CD4-positive, alpha-beta T cell treated with Interleukin-2 at 100 ng/mL for 4 hours (primary cell): Measurements from ENCODE around the gene CISD3.

ENCODE experiments used
- DNase-seq: peaks from one replicate; pipeline ENCODE4 v3.0.0-alpha.2; 2020; ENCODE audit warnings: low spot score

CISD3 gene

DNA sequence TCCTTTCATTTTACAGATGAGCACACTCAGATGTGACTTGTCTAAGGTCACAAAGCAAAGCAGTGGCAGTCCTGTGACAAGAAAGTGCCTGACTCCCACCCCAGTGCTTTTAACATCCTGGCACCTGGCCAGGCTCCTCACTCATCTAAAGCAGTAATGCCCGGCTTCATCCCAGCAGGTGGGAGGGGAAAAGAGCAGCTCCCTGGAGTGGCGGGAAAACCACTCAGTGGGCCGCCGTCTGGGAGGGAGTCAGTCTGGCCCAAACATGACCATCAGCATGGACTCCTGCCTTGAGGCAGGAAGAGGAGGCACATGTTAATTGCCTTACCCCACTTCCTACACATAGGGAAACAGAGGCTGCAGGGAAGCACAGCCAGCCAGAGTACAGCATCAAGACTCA, 15.4 kb downstream of the CISD3 start:
- no peak for DNase-seq

DNA sequence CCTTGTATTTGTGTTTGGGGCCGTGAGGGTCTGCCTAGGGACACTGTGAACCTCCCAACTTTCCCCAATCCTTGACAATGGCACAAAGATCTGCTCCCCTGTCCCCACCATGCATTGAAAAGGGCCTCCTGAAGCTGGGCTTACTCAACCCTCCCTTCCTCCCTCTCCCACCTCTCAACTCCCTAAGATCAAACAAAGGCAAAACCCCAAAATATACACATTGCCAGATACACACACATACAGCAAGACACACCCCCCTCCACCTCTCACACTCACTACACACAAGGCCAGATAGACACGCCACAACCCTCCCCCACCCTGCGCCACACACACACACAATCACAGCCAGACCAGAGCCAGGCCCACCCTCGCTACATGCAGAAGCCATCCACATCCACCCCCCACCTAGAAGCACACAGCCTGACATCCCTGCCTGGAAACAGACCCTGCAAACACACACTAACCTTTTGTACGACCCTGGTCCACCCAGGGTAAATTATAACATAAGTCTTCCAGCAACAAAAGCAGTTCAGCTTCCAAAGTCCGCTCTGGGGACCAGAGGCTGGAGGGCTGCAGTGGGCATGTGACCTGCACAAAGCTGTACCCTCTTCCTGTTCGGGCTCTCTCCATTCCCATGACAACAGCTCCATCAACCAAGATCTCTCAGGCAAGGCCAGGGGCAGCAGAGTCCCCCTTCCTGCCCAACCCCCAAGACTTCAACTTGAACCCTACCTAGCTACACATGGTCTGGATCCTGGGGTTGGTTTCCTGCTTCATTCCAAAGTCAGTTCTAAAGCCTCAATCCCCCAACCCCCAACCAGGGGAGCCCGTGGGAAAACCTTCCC, 16.1 kb downstream of the CISD3 start:
- no peak for DNase-seq

DNA sequence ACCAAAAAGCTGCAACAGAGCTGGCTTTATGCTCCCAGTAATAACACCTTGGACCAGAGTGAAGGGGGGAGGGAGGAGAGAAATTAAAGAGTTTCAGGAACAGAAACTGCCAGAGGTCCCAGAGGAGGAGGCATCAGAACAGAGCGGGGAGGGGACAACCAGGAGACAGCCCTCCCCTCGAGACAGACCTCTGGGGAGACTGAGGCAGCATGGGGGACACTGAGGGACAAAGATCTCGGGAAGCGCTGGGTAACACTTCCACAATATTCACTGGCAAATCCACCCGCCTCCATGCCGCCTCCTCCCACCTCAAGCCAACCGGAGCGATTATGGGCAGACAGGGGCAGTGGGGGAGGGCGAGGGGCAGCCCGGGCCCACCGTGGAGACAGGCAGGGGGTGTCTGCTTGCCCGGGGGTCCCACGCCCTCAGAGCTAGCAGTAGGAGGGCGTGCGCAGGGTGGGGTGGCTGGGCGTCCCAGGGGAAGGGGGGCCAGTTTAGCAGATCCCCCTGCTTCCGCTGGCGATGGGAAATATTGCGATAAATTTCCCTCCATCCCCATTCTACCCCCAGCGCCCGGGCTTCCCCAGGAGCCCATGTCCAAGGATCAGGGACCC, 16.8 kb downstream of the CISD3 start:
- no peak for DNase-seq

DNA sequence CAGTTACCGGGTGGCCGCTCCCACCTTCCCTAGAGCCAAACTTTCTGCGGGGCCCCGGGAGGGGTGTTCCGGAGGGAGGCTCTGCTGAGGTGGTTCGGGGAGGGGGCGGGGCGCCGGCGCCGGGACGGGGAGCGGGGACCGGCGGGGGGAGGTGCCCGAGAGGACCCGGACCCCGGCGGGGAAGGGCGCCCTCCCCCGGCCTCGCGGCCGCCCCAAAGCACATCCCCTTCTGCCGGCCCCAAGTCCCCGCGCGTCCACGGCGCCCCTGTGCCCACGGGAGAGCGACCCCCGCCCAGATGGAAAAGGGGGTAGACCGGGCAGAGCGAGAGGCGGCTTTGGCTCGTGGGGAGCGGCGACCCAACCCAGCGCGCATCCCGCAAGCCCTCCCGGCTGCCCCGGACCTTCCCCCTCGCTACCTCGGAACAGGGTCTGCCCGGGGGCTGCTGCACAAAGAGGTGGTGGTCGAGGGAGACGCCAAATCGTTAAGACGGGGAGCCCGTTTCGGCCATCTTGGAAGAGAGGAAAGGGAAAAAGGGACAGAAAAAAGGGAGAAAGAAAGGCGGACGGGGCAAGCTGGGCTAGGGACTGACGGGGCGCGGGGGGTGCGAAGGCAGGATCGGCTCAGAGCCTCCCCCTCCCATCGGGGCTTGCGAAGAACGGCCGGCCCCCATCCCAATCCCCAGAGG, 17.5 kb downstream of the CISD3 start:
- DNase-seq, result no peak

DNA sequence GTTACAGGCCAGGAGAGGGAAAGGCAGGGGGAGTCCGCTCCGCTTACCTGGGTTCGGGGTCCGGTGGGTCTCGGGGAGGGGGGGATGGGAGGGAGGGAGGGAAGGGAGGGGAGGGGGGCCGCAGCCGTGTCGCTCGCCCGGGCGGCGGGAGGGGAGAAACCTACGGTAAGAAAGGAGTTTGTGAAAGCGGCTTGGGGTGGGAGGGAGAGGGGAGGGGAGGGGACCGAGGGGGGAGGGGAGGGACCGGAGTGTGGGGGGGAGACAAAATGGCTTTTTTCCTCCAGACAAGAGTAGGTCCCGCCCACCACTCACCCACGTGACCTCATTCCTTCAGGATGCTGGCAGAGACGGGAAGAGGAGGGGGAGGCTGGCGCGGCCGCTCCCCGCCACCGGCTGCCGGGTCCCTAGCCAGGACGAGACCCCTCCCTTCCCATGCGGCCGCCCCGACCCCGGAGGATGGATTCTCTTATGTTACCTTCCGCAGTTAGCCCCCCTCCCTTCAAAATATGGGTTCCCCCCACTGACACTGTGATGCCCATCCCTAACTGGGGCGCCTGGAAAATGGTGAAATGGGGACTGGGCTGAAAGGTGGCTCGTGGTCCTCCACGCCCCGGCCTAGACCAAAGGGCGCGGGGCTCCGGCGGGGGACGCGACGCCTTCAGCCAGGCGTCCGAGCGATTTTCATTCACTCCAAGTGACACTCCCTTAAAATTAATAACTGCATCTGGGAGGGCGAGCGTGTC, 18.2 kb downstream of the CISD3 start, which contains the start of gene PCGF2:
Gene PCGF2, minus strand, starts transcription at position 188 of the 743 bp plus-strand sequence. CDS start 7,934 bp downstream, outside the sequence.
- DNase-seq, result no peak

DNA sequence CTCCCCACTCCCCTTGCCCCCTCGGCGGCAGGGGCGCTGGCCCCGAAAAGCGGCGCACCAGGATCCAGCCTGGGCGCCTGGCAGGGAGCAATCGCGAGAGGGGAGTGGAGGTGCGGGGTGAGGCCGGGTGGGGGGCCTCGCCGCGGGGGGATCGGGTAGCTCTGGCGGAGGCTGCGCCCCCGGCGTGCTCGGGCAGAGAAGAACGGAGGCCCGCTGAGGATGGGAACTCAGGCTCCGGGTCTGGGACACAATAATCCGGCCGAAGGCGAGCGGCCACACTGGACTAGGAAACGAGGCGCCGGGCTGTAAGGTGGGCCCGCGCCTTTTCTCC, 18.7 kb downstream of the CISD3 start:
- no peak for DNase-seq

DNA sequence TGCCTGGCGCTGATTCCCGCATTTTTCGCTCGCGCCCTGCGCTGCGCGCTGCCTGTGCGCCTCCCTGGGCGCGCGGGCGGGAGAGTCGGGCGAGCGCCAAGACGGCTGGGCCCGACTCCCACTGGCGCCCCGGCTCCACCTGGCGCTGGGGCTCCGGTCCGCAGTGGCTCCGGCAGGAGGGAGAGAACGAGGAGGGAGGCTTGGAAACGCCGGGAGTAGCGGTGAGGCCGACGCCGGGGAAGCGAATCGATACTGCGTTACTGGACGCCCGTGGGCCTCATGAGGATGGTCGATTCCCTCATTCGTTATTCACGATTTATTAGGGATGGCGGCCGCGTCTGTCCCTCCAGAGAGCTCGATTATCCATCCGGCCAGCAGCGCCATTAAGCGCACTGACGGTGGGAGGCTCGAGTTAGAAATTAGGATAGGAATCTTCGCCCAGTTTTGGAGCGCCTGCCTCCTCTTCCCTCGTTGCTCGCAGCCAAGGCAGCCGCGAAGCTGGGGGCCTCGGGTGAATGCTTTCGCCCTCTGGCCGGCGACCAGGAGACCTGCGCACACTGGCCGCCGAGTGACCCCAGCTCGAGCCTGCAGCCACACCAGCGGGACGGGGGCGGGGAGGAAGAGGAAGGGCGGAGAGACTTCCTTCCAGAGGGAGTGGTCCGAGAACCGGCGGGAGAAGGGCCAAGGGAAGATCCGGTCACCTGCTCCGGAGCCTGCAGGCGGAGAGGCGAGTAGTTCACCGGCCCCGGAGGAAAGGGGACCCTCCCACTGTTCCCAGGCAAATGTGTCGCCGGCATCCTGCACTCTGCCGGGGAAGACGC, 19.3 kb downstream of the CISD3 start:
- DNase-seq, result no peak

DNA sequence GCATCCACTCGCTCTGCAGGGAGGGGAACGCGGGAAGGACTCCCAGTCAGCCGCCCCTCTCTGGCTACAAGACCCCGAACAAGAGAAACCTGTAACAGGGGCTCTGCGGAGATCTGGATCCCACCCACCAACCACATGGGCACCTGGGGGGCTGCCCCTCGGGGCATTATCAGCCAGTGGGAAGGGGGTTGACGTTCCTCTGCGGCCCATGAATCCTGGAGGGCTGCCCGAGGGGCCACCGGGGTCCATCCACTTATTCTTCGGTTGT, 19.8 kb downstream of the CISD3 start:
- DNase-seq, result no peak

DNA sequence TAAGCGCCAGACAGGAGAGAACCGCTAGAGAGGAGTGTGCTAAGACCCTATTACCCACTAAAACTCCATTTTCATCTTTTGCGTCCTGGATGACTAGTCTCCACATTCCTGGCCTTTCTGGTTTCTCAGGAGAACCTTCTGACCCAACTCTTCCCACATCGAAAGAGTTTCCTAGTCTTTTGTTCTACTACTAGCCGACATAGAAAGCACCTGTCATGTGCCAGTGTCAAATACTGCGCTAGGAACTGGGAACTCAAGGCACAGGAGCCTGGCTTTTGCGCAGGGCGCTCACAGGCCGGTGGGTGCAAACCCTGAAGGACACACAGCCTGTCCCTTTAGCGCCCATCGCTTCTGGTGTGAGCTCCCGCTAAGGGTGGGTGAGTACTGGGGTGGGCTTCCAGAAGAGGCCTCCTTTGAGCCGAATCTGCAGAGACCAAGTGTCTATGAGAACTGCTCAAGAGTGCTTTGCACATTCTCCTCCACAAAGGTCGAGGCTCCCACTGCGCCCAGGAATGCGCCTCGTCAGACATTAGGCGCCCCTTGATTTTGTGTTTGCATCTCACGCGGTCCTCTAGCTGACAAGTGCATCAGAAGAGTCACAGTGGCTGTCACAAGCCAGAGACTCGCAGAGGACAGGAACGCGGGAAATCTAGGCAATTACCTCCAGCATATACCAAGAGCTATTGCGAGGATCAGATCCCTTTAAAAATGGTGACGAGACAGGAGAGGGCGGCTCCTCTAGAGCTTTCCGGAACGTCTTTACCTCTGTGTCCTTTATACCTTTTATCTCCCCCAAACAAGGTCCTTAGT, 20.4 kb downstream of the CISD3 start:
- DNase-seq, result no peak

DNA sequence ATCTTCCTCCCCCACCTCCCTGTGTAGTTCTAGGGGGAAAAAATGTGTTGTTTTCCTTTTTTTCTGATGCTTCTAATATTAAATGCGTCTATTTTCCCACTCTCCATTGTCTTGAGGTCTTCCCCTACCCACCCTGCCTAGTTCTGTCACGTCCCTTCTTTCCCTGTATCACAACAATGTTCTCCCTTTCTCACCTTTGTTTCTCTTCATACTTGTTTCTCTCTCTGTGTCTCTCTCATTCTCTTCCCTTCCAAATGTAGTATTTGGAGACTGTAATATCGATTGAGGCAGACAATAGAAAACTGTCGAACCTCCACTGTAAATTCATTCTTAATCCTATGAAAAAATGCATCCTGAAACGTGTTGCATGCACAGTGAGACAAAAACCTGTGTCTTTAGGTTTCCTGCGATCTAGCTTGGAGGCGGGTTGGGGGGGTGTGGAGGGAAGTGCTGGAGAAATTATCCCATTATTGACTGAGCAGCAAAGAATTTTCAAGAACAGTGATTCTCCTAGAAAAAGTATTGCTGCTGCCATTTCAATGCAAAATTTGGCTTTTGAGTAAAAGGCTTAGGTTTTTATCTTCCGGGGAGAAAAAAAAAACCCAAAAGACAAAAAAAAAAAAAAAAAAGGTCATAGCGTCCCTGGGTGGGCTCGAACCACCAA, 21.1 kb downstream of the CISD3 start:
- DNase-seq, result no peak

DNA sequence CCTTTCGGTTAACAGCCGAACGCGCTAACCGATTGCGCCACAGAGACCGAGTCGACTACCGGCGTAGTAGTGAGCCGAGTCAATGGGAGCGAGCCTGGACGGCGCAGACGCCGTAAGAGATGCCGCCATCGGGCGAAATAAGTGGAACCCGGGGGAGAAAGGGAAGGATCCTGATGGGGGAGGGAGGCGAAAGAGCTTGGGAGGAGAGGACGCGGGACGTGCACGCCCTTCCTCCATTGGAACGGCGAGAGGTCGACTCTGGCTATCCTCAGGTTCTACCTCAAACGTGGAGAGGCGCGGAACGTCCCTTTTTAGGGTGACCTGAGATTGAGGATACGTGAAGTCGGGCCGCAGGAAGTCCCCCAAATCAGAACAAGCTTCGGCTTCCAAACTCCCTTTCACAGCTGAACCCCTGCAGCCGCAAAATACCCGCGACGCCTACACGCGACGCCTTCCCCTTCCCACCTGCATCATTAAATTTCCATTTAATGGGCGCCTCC, 21.7 kb downstream of the CISD3 start:
- peak; percentile 86 for DNase-seq

DNA sequence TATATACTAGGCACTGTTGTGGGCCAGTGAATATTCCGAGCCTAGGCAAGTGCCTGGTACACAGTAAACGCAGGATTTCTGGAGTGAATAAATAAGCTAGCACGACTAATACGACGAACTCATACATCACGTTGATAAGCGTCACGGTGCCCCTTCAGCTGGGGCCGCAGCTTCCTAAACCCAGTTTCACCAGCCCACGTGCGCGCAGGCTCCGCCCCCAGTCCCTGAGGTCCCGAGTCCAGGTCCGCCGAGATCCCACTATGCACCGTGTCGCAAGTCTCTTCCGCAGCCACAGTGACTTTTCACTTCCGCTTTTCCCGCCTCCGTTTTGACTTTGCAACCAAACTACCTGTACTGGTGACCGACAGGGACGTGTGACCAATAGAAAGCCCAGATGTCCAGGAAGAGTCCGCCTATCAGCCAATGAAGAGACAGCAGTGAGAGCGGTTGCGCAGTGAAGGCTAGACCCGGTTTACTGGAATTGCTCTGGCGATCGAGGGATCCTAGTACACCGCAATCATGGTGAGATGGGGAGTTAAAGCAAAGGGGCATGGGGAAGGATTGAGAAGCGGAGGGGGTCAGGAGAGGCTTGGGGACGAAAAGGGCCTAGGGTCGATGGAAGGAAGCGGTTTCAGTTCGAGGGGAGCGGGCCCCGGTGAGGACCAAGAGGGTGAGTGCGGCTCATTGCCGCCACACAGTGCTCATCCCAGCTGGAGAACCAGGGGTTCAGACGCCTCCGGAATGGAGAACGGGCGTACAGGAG, 22.3 kb downstream of the CISD3 start, which contains the start of gene PSMB3:
Gene PSMB3, plus strand, starts transcription at position 434 of the 763 bp plus-strand sequence. Its CDS starts 86 bp downstream, at position 520.
- peak; percentile 99 for DNase-seq

DNA sequence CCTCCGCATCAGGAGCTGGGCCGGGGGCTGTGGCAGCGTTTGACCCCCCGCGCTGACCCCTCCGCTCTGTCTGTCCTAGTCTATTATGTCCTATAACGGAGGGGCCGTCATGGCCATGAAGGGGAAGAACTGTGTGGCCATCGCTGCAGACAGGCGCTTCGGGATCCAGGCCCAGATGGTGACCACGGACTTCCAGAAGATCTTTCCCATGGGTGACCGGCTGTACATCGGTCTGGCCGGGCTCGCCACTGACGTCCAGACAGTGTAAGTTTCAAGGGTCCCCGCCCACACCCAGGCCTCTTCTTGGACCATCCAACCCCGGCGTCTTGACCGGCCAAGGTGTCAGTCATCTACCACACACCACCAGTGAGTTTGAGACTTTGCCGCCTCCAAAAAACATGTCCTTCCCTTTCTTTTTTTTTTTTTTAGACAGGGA, 22.9 kb downstream of the CISD3 start:
- no peak for DNase-seq

DNA sequence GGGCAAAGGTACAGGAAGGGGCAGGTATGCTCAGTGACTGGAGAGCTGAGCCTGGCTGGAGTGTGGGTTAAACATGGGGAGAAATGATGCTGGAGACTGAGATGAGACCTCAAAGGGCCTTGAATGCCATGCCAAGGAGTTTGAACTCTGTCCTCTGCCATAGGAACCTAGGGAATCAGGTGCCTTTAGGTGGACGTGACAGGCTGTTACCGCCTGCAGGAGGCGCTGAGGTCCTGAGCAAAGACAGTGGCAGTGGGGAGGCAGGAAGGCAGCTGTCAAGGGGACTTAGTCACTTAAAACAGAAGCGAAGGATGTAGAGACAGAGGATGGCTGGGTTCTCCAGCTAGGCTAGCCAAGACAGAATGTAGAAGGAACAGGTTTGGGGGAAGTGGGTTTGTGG, 31.5 kb downstream of the CISD3 start:
- peak; percentile 24 for DNase-seq

DNA sequence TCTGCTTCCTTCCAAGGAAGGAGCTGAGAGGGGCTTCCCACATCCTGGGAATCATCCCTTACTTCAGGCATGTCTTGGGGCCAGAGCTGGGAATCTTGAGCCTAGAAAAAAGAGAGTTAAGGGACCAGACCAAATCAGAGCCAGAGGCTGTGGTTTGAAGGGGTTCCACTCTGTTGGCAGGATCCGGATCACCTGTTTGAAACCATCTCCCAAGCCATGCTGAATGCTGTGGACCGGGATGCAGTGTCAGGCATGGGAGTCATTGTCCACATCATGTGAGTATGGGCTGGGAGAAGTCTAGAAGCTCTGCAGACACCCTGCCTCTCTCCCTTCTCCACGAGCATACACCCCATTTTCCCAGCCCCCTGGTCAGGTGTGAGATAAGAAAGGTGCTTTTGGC, 32.1 kb downstream of the CISD3 start:
- no peak for DNase-seq

DNA sequence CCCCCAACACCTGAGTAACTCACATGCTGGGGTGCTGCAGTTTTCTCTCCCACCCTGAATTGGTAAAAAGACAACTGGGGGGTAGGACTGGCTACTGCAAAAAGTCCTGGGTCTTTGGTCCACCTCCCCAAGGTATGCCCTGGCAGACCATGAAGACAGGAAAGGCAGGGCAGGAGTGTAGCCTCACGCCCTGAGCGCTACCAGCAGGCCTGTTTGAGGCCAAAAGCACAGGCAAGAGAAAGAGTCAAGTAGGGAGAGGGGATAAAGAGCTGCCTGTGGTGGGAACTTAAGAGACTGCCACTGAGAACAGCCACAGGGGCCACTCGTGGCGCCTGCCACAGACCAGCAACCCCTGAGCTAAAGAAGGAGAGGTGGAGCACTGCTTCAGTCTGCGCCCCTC, 36.2 kb downstream of the CISD3 start:
- no peak for DNase-seq

DNA sequence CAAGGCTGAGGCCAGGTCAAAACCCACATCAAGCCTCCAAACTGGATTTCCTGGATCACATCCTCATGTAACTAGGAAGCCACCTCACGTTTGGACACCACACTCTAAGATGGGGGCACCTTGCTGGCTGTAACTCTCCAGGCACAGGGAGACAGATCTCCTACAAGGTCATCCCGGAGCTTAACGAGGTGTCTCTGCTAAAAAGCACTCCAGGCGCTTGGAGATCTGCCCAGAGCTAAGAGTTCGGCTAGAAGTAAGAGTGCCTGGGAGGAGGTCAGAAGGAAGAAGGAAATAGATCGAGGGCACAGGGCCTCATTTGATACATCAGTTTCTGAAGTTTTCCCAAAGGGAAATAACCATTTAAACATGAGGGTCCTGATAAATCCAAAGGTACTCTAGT, 38.3 kb downstream of the CISD3 start:
- no peak for DNase-seq

DNA sequence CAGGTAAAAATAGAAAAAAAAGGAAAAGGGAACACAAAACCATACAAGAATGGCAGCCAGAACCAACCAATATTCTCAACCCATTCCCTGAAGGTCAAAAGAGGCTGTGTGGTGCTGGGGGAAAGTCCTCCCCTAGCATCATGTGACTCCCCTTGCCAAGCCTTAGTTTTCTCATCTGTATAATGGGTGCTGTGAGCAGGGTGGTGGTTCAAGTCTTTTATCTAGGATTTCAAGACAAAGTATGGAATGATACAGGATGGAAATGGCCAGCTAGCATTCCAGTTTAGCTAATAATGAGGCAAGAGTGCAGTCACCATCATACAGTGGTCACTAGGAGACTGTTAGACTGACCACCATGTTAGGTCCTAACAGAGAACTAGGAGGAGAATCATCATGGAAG, 43.1 kb downstream of the CISD3 start:
- no peak for DNase-seq

DNA sequence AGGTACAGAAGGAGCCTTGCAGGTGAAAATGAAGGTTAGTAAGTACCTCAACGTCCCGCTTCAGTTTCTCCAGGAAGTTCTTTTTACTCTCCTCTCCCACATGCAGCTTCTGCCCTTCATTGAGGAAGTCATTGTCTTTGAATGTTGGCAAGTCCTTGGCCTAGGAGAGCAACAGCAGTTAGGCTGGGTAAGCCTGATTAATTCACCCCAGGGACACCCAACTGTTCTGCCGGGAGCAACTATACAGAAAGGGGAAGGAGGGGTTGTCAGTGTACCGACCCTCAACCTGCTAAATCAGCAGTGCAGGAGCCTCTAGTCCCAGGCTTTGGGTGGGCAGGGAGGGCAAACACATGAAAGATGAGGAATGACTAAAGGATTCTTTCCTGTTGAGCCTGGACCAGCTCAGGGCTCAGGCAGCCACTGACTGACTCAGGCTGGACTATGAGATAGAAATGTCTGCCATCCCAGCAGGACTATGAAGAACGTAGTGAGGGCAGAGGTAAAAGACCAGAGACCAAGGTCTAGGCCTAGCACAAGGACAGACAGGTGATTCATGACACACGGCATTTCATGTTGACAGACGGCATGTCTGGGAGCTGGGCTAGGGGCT, 47.6 kb downstream of the CISD3 start:
- no peak for DNase-seq
